CD4-positive, alpha-beta T cell treated with Interleukin-12 subunit alpha and Interleukin-12 subunit beta, for 1 hour (primary cell): ENCODE data around the gene WNT9B.
"Not testable (repeated sequence)": the region's sequence is repeated elsewhere in the genome, so short reads cannot be mapped to it uniquely, and the experiment has no call there.

ENCODE experiments used
- DNase-seq: peaks from one replicate; pipeline ENCODE4 v3.0.0-alpha.2; 2020

The WNT9B gene

DNA sequence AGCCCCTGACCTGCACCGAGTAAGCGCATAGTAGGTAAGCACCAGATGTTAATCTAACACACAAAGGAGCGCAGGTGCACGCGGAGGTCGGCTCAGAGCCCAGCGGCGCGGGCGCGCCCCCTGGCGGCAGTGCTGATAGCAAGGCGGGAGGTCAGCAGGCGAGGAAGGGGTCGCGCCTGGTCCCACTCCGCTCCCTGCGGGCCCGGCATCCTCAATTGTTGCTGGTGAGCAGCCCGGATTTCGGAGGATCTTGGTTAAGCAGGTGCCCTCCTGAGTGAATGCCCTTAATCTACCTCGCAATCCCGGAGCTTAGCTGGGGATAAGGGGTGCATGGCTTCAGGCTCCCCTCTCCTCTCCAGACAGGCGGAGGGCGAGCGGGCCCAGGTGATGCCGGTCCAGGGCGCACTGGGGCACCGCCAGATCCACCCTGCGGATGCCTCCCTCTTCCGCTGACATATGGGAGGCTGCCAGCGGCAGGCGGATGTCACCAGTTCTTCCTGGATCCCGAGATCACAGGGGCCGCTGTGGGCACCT is 28.9 kb upstream of the WNT9B start:
- DNase-seq, result no peak

- DNase-seq, result no peak
Observed at GRCh38 chr17:46823657-46824056, 27.7 kb upstream of the WNT9B start.

DNA sequence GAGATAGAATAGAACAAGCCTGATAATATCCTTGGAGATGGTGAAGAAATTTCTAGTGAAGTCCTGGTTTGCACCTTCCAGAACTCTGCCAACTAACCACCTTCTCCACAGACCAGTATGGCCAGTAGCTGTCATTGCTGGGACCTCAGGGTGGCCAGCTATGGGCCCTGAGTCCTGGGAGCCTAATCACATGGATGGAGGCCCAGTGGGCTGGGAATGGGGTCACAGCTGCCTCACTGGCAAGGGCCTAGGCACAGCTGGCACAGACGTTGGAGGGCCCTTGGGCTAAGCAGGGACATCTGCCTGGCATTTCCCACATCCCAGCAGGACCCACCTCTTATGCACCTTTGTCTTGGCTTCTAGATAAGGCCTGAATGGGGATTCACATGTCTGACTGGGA is 25.3 kb upstream of the WNT9B start:
- DNase-seq, result no peak

GRCh38 chr17:46827274-46827673 is 24.1 kb upstream of the WNT9B start:
- DNase-seq, result no peak

- no peak for DNase-seq
Observed at GRCh38 chr17:46831573-46832330, 19.6 kb upstream of the WNT9B start.

- no peak for DNase-seq
Observed at GRCh38 chr17:46832331-46832821, 19.0 kb upstream of the WNT9B start.

- no peak for DNase-seq
Observed at GRCh38 chr17:46832945-46833839, 18.2 kb upstream of the WNT9B start.

DNA sequence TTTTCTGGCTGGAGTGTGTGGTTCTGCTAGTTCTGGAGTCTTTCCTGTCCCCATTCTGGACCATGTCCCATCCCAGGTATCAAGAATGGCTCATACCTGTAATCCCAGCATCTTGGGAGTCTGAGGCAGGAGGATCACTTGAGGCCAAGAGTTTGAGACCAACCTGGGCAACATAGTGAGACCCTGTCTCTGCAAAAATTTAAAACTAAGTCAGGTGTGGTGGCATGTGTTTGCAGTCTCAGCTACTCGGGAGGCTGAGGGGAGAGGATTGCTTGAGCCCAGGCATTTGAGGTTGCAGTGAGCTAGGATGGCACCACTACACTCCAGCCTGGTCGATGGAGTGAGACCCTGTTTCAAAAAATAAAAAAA is 17.6 kb upstream of the WNT9B start:
- DNase-seq, result no peak

DNA sequence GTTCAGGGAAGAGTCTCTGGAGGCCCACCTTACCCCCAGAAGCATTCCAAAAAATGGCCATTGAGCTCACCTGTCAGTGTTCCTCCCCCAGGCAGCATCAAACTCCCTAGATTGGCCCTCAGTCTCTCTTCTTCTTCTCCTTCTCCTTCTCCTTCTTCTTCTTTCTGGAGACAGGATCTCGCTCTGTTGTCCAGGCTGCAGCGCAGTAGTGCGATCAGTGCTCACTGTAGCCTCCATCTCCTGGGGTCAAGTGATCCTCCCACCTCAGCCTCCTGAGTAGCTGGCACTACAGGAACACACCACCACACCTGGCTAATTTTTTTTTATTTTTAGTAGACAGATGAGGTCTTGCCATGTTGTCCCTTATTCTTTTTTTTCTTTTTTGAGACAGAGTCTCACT is 16.5 kb upstream of the WNT9B start:
- no peak for DNase-seq

DNA sequence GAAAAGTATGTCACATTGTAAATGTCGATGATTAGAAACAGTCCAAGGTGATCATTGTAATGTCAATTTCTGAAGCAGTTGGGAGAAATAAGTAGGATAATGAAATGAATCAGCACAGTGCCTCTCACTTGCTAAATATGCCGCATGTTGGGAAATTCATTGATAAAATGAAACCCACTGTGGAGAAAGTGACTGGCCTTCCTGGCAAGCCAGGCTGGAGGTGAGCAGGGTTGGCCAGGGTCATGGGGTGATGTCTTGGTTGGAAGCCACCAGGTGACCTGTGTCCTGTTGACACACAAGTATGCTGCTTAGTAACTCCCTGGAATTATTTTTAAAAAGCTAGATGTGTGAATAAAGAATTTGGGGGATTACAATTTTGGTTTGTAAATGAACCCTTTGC is 14.9 kb upstream of the WNT9B start:
- no peak for DNase-seq

- DNase-seq, result no peak
Observed at GRCh38 chr17:46837521-46837920, 13.9 kb upstream of the WNT9B start.

DNA sequence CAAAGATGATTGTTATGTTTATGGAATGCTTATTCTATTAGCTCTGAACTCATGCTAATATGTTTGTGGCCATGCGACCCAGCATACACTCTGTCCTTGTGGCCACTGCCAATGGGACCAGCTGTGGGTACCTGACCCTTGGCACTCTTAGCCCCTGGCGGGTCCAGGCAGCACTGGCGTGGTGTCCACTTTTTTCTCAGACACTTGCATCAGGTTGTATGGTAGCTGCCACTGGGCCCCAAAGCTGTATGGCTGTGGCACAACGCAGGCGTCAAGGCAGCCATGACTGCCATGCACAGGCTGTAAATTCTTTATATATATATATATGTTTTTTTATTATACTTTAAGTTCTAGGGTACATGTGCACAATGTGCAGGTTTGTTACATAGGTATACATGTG is 12.2 kb upstream of the WNT9B start:
- DNase-seq, result no peak

DNA sequence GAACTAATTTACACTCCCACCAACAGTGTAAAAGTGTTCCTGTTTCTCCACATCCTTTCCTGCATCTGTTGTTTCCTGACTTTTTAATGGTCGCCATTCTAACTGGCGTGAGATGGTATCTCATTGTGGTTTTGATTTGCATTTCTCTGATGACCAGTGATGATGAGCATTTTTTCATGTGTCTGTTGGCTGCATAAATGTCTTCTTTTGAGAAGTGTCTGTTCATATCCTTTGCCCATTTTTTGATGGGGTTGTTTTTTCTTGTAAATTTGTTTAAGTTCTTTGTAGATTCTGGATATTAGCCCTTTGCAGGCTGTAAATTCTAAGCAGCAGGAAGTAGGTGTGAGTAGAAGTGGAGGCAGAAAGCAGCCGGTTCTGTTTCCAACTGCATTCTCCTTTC is 10.8 kb upstream of the WNT9B start:
- DNase-seq, result not testable (repeated sequence)

- peak; percentile 26 for DNase-seq
Observed at GRCh38 chr17:46841561-46842379, 9.6 kb upstream of the WNT9B start.

- DNase-seq, result no peak
Observed at GRCh38 chr17:46842835-46843234, 8.5 kb upstream of the WNT9B start.

DNA sequence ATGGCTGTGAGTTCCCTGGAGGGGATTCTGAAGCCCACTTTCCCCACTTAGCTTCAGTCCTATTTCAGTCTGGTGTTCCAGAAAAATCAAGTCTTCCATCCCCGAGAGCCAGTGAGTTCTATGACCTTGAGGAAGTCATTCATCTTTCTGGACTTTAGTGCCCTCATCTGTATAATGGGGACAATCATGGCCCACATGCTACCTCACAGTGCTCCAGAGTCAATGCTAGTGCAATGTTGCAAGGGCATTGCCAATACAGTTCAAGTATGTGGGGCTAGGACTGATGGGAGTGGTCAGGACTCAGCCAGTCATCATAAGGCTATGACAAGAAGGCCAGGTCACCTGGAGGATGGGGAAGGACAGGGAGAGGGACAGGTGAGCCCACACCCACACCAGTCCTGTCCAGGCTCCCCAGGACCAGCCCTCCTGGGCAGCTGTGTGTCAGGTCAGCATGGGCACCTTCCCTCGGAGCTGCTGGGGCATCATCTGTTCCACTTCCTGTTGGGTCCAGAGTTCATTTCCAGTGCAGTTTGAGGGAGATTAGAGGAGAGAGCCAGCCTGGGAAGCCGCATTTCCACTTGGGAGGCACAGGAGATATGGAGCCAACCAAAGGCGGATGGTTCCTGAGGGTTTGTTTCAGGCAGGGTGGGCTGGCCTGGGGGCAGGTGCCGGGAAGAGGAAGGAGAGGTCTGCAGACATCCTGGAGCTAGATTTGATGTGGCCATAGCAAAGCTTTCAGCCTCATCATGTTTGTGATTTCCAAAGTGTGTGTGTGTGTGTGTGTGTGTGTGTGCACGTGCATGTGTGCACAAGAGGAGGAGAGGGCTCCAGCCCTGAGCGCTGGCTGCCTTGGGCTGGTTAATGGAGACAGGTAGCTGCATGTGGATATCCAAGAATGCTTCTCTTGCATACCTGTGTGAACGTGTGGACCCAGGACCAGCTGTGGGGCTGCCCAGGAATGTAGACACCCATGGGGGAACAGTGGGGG is 3.9 kb upstream of the WNT9B start:
- DNase-seq, result no peak

- no peak for DNase-seq
Observed at GRCh38 chr17:46848534-46848933, 2.8 kb upstream of the WNT9B start.

GRCh38 chr17:46850688-46851028 is 725 bp upstream of the WNT9B start:
- no peak for DNase-seq

DNA sequence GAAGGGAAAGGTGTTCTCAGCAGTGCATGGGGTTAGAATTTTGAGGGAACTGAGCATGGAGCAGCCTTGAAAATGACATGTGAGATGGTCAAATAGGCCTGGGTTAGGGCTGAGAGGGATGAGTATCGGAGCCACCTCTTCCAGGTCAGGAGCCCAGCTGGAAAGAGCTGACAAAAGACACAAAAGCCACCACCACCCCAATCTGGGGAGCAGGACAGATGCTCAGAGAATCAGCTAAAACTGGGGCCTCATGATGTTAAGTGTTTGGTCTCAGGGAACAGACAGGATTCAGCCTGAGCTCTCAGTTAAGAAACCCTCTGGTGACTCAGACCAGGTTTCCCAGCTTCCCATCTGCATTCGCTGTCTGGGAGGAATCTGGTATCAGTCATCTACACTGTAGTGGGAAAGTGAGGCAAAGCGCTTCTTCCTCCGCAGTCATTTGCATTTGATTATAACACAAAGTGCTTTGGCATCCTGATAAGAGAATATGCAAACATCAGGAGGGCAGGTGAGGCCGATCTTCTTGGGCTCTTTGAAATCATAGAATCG is 2.6 kb downstream of the WNT9B start:
- no peak for DNase-seq

- DNase-seq, result no peak
Observed at GRCh38 chr17:46854515-46854914, 3.1 kb downstream of the WNT9B start.

DNA sequence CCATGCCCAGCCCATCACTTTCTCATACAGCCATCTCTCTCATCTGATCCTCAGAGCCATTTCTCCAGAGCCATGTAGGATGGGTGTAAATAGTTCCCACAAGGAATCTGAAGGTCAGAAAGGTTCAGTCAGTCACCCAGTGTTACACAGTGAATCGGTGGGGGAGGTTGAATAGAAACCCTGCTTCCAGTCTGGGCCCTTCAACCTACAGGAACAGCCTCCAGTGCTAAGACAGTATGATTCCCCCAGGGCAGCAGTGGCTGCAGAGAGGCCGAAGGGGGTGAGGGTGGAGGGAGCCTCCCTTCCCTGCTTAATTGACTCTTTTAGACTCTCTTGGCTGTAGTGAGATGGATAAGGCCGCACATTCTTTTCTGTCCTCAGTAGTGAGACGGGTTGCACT is 3.6 kb downstream of the WNT9B start:
- no peak for DNase-seq

DNA sequence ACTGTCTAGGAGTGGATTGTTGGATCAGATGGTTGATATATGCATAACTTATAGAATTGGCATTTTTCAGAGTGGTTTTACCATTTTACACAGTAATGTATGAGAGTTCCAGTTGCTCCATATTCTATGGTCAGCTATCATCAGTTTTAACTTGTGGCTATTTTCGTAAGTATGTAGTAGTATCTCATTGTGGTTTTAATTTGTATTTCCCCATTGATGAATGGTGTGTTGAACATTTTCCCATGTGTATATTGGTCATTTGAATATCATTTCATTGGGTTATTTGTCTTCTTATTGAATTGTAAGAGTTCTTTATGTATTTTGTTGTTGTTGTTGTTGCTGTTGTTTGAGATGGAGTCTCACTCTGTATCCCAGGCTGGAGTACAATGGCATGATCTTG is 6.2 kb downstream of the WNT9B start:
- DNase-seq, result no peak
